DMS 273 (cell line): ENCODE results near the gene UNC5B.

Experiments
- DNase-seq: peaks from one replicate; lab custom pipeline; 2025; ENCODE audit not compliant: unreplicated experiment; lab: John Stamatoyannopoulos, UW

The UNC5B gene

GRCh38 chr10:71336632-71337031, 124.3 kb downstream of the UNC5B start:
- DNase-seq: no peak

GRCh38 chr10:71337219-71337701, 124.9 kb downstream of the UNC5B start:
- DNase-seq: no peak

GRCh38 chr10:71338728-71339495, 126.5 kb downstream of the UNC5B start:
- no peak for DNase-seq

- DNase-seq: no peak
Observed at GRCh38 chr10:71339796-71340589, 127.6 kb downstream of the UNC5B start.

- no peak for DNase-seq
Observed at GRCh38 chr10:71342573-71343391, 130.4 kb downstream of the UNC5B start.

- no peak for DNase-seq
Observed at GRCh38 chr10:71343392-71343773, 131.0 kb downstream of the UNC5B start.

GRCh38 chr10:71344154-71344925, 132.0 kb downstream of the UNC5B start:
- no peak for DNase-seq

GRCh38 chr10:71344993-71345480, 132.7 kb downstream of the UNC5B start:
- peak; percentile 3 for DNase-seq

GRCh38 chr10:71345694-71346093, 133.3 kb downstream of the UNC5B start:
- DNase-seq: no peak

GRCh38 chr10:71346731-71347130, 134.4 kb downstream of the UNC5B start:
- DNase-seq: no peak

GRCh38 chr10:71347587-71348395, 135.4 kb downstream of the UNC5B start:
- no peak for DNase-seq

GRCh38 chr10:71348850-71349249, 136.5 kb downstream of the UNC5B start:
- no peak for DNase-seq

GRCh38 chr10:71349406-71349805, 137.0 kb downstream of the UNC5B start:
- DNase-seq: no peak

- no peak for DNase-seq
Observed at GRCh38 chr10:71351087-71351486, 138.7 kb downstream of the UNC5B start.

GRCh38 chr10:71351628-71352319, 139.4 kb downstream of the UNC5B start:
- no peak for DNase-seq
